HEK293T (cell line): ENCODE data around the gene MDK.

Experiments used
- ARNT ChIP-seq: fragments of 450-650 bp; IDR thresholded peaks from 2 replicates; pipeline ENCODE4 v1.6.1; 2017; ENCODE audit warnings: mild to moderate bottlenecking
- BHLHE40 ChIP-seq: fragments of 450-650 bp; IDR thresholded peaks from 2 replicates; pipeline ENCODE4 v1.6.1; 2016; ENCODE audit warnings: mild to moderate bottlenecking, moderate library complexity, borderline replicate concordance
- CTBP1 ChIP-seq: fragments of 450-650 bp; IDR thresholded peaks from 2 replicates; pipeline ENCODE4 v1.6.1; 2016; ENCODE audit warnings: borderline replicate concordance
- ELF4 ChIP-seq: fragments of 450-650 bp; IDR thresholded peaks from 2 replicates; pipeline ENCODE4 v1.6.1; 2017; ENCODE audit warnings: antibody characterized with exemption
- FOXA1 ChIP-seq: fragments of 450-650 bp; IDR thresholded peaks from 2 replicates; pipeline ENCODE4 v1.6.1; 2016; ENCODE audit warnings: mild to moderate bottlenecking
- FOXM1 ChIP-seq: fragments of 450-650 bp; IDR thresholded peaks from 2 replicates; pipeline ENCODE4 v1.6.1; 2017; ENCODE audit warnings: mild to moderate bottlenecking, borderline replicate concordance
- HDGF ChIP-seq: fragments of 450-650 bp; IDR thresholded peaks from 2 replicates; pipeline ENCODE4 v1.6.1; 2017; ENCODE audit warnings: antibody characterized with exemption, borderline replicate concordance
- L3MBTL2 ChIP-seq: fragments of 450-650 bp; conservative IDR thresholded peaks from 2 replicates; pipeline ENCODE4 v1.6.1; 2016; ENCODE audit warnings: mild to moderate bottlenecking
- NFRKB ChIP-seq: fragments of 450-650 bp; IDR thresholded peaks from 2 replicates; pipeline ENCODE4 v1.6.1; 2016; ENCODE audit warnings: mild to moderate bottlenecking, moderate library complexity
- PKNOX1 ChIP-seq: fragments of 450-650 bp; IDR thresholded peaks from 2 replicates; pipeline ENCODE4 v1.6.1; 2016
- SP1 ChIP-seq: fragments of 450-650 bp; IDR thresholded peaks from 2 replicates; pipeline ENCODE4 v1.6.1; 2017
- SUZ12 ChIP-seq: fragments of 450-650 bp; IDR thresholded peaks from 2 replicates; pipeline ENCODE4 v1.6.1; 2016; ENCODE audit warnings: mild to moderate bottlenecking
- TARDBP ChIP-seq: fragments of 450-650 bp; IDR thresholded peaks from 2 replicates; pipeline ENCODE4 v1.6.1; 2016
- ZNF384 ChIP-seq: fragments of 450-650 bp; IDR thresholded peaks from 2 replicates; pipeline ENCODE4 v1.6.1; 2016

DNA sequence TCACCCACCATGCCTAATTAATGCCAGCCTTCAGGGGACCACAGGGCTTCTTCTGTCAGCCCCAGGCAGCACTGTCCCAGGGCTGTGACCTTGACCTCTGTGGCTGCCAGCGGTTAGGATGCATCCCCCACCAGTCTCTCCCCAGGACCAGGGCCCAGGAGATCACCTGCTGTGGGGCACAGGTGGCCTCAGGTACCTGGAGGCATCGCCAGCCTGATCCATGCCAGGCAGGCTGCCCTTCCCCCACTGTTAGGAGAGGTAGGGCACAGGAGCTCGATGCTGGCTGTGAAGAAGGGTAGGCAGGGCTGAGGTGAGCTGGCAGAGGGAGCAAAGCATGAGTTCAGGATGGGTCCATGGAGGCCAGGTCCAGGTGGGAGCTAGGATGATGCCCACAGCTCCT lies 16.7 kb upstream of the MDK start:
- TF ChIP-seq FOXM1: no peak
- TF ChIP-seq ARNT: no peak
- no peak for TF ChIP-seq L3MBTL2
- no peak for TF ChIP-seq SP1
- TF ChIP-seq SUZ12: no peak
- no peak for TF ChIP-seq ZNF384
- TF ChIP-seq FOXA1: no peak
- TF ChIP-seq TARDBP: no peak
- TF ChIP-seq BHLHE40: no peak
- no peak for TF ChIP-seq CTBP1
- TF ChIP-seq ELF4: no peak
- no peak for TF ChIP-seq NFRKB
- TF ChIP-seq PKNOX1: no peak
- TF ChIP-seq HDGF: no peak
